Measurements from ENCODE around the gene EML6. TPM values are rescaled to one million over a fixed set of nuclear protein-coding genes. Genes with fewer than 3 reads are reported as not detected.
A peak's percentile ranks its signal among the peaks of the same experiment; 100 is the strongest.

Gene EML6
- total RNA-seq, 1 donor from 2014 or later, result 0.90 TPM

DNA sequence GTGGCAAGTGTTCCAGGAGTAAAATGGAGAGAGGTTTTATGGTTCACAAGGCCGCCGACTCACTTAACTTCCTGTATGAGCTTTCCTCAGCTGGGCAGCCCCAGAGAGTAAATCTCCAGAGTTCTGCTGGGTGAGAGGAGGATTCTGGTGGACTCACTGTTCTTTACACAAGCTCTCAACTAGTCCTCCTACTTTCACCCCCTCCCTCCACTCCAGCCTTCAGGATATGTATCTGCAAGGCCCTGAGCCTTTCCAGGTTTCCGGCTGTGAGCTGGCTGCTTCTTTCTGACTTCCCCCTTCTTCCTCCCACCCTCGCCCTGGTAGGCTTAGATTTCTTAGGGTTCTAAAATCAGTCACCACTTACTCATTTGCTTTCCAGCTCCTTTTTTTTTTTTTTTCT is 34.0 kb downstream of the EML6 start:
- H3K36me3 Mint-ChIP-seq (ENCODE audit: low read depth, unreplicated experiment), result no peaks in the 10 kb centered on the region

DNA sequence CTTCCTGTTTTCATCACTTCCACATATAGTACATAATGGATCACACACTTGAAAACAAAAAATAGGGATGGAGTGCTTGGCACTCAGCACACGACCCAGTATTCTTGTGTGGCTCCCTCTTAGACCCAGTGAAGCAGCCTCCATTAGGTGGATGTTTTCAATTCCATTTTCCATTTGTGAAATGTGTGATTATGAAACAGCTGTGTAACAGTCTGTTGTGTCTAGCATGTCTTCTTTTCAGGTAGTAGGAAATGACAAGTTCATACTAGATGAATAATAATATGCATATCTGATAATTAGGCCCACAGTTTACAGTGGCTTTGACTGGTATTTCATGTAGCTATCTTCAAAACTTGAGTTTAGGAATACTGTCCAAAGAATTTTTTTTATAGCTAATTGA is 35.5 kb downstream of the EML6 start:
- Mint-ChIP-seq H3K36me3 (ENCODE audit: low read depth, unreplicated experiment) (no peaks in the 10 kb centered on the region), H3K4me1 (ENCODE audit: unreplicated experiment) (peaks cover 16% of the 10 kb centered on the region), H3K4me3 (ENCODE audit: unreplicated experiment) (no peak overlapping the region), H3K27me3 (ENCODE audit: unreplicated experiment) (no peaks in the 10 kb centered on the region), H3K27ac (ENCODE audit: unreplicated experiment) (no peak overlapping the region), H3K9me3 (ENCODE audit: unreplicated experiment) (no peaks in the 10 kb centered on the region)
- TF ChIP-seq, protein P1, sequence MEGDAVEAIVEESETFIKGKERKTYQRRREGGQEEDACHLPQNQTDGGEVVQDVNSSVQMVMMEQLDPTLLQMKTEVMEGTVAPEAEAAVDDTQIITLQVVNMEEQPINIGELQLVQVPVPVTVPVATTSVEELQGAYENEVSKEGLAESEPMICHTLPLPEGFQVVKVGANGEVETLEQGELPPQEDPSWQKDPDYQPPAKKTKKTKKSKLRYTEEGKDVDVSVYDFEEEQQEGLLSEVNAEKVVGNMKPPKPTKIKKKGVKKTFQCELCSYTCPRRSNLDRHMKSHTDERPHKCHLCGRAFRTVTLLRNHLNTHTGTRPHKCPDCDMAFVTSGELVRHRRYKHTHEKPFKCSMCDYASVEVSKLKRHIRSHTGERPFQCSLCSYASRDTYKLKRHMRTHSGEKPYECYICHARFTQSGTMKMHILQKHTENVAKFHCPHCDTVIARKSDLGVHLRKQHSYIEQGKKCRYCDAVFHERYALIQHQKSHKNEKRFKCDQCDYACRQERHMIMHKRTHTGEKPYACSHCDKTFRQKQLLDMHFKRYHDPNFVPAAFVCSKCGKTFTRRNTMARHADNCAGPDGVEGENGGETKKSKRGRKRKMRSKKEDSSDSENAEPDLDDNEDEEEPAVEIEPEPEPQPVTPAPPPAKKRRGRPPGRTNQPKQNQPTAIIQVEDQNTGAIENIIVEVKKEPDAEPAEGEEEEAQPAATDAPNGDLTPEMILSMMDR (IDR thresholded peaks at IDR 0.05; ENCODE audit: unreplicated experiment), result no peak
- no peak for DNase-seq (ENCODE audit: low spot score)

More for the DNA sequence above, 34.0 kb downstream of the EML6 start:
- Mint-ChIP-seq H3K9me3 (ENCODE audit: unreplicated experiment) (no peaks in the 10 kb centered on the region), H3K4me3 (ENCODE audit: unreplicated experiment) (no peak overlapping the region), H3K27me3 (ENCODE audit: unreplicated experiment) (no peaks in the 10 kb centered on the region), H3K27ac (ENCODE audit: unreplicated experiment) (peak overlapping the region; percentile 71), H3K4me1 (ENCODE audit: unreplicated experiment) (peaks cover 16% of the 10 kb centered on the region)
- TF ChIP-seq, protein P1 (IDR thresholded peaks at IDR 0.05; ENCODE audit: unreplicated experiment), result no peak
- peak; percentile 24 for DNase-seq (ENCODE audit: low spot score)

DNA sequence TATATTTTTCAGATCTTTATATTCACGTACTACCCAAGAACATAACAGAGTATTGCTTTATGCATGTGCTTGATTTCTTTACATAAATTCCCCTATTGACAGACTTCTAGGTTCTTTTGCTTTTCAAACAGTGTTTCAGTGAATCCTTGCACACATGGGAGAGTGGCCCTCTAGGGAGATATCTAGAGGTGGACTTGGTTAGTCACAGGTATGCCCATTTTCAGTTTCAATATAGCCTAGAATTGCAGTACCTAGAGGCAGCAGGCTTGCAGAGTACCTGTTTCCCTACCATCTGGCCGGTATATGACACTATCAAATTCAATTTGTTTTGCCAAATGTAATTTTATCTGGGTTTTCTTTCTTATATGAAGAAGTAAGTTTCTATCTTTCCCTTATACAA is 36.8 kb downstream of the EML6 start:
- TF ChIP-seq, protein P1 (IDR thresholded peaks at IDR 0.05; ENCODE audit: unreplicated experiment), result no peak
- no peak overlapping the region for H3K4me3 Mint-ChIP-seq (ENCODE audit: unreplicated experiment)
- peaks cover 16% of the 10 kb centered on the region for H3K4me1 Mint-ChIP-seq (ENCODE audit: unreplicated experiment)
- no peak for DNase-seq (ENCODE audit: low spot score)
- H3K36me3 Mint-ChIP-seq (ENCODE audit: low read depth, unreplicated experiment), result no peaks in the 10 kb centered on the region
- H3K27ac Mint-ChIP-seq (ENCODE audit: unreplicated experiment), result no peak overlapping the region
- no peaks in the 10 kb centered on the region for H3K27me3 Mint-ChIP-seq (ENCODE audit: unreplicated experiment)
- no peaks in the 10 kb centered on the region for H3K9me3 Mint-ChIP-seq (ENCODE audit: unreplicated experiment)

DNA sequence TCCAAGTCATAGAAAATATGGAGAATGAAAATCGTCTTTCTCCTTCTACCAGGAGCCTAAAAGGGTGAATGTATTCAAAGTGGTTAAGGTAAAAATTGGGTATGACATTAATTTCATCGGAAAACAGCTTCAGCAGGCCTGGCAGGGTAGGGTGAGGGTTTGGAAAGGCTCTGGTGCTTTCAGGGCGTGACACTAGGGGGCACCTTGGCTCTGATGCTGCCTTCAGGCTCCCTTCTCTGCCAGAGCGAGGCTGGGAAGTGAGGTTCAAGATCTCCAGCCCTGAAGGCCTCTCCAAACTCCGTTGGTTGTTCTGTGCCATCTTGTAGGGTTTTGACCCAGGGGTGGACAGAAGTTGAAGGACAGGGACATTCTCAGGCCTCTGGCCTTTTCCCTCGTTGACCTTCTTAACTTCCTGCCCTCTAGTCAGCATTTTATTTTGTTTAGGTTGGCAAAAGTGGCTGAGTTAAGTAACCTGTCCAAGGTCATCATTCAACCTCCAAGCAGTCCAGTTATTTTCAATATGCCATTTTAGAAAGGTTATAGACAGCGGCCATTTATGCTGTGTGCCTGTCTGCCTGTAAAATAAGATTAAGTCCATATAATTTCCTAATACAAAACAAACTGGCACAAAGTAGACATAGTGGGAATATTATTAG is 40.3 kb downstream of the EML6 start:
- DNase-seq (ENCODE audit: low spot score), result peak; percentile 31

DNA sequence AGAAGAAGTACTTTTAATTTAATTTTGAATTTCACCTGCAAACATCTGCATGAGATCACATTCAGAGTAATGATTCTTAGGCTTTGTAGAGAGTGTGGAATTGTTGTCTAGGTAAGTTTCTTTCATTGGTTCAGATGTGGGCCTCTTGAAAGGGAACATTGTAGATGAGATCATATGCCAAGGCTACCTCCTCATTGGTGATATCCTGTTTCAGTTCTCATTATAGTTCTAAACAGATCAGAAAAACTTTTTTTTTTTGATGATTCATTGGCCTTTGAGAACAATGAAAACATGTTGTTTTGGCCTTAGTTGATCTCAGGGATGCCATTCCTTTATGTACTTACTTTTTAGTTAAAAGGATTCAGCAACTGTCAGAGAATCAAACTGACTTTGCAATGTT is 44.5 kb downstream of the EML6 start:
- H3K27ac Mint-ChIP-seq (ENCODE audit: unreplicated experiment), result no peak overlapping the region
- H3K4me3 Mint-ChIP-seq (ENCODE audit: unreplicated experiment), result no peak overlapping the region
- H3K36me3 Mint-ChIP-seq (ENCODE audit: low read depth, unreplicated experiment), result no peaks in the 10 kb centered on the region
- DNase-seq (ENCODE audit: low spot score), result no peak
- H3K27me3 Mint-ChIP-seq (ENCODE audit: unreplicated experiment), result no peaks in the 10 kb centered on the region
- TF ChIP-seq, protein P1 (IDR thresholded peaks at IDR 0.05; ENCODE audit: unreplicated experiment), result no peak
- H3K9me3 Mint-ChIP-seq (ENCODE audit: unreplicated experiment), result no peaks in the 10 kb centered on the region
- H3K4me1 Mint-ChIP-seq (ENCODE audit: unreplicated experiment), result no peaks in the 10 kb centered on the region

More for the DNA sequence above, 40.3 kb downstream of the EML6 start:
- H3K27me3 Mint-ChIP-seq (ENCODE audit: unreplicated experiment), result no peaks in the 10 kb centered on the region
- TF ChIP-seq, protein P1 (IDR thresholded peaks at IDR 0.05; ENCODE audit: unreplicated experiment), result no peak
- H3K36me3 Mint-ChIP-seq (ENCODE audit: low read depth, unreplicated experiment), result no peaks in the 10 kb centered on the region
- H3K4me1 Mint-ChIP-seq (ENCODE audit: unreplicated experiment), result no peaks in the 10 kb centered on the region
- no peak overlapping the region for H3K4me3 Mint-ChIP-seq (ENCODE audit: unreplicated experiment)
- H3K27ac Mint-ChIP-seq (ENCODE audit: unreplicated experiment), result no peak overlapping the region
- no peaks in the 10 kb centered on the region for H3K9me3 Mint-ChIP-seq (ENCODE audit: unreplicated experiment)
